DND-41 (cell line): Measurements from ENCODE around the gene GAL.

Experiments
- ATAC-seq: fragments of 200-7000 bp; cut with Tn5 transposase; 3 replicates; pipeline ENCODE4 v1.9.1; 2021; ENCODE audit warnings: low read depth; ENCODE audit not compliant: insufficient read depth
- DNase-seq: peaks from one replicate; pipeline ENCODE4 v3.0.0-alpha.2; 2020
- H2AFZ ChIP-seq: 2 replicates; pipeline ENCODE4 v1.6.0; 2012; ENCODE audit warnings: low read depth, low read length
- H3K27ac ChIP-seq: 2 replicates; pipeline ENCODE4 v1.5.1; 2012; ENCODE audit warnings: low read length, inconsistent platforms
- H3K27me3 ChIP-seq: fragments of 200-600 bp; sonication (generic); 2 replicates; pipeline ENCODE4 v1.6.0; 2012; ENCODE audit warnings: low read length, mild to moderate bottlenecking, inconsistent platforms; ENCODE audit not compliant: insufficient read depth, poor library complexity
- H3K36me3 ChIP-seq: 2 replicates; pipeline ENCODE4 v1.5.1; 2012; ENCODE audit warnings: low read length, inconsistent platforms; ENCODE audit not compliant: insufficient read depth
- H3K4me1 ChIP-seq: 2 replicates; pipeline ENCODE4 v1.5.1; 2012; ENCODE audit warnings: mild to moderate bottlenecking, low read length; ENCODE audit not compliant: insufficient read depth
- H3K4me2 ChIP-seq: 2 replicates; pipeline ENCODE4 v1.6.0; 2012; ENCODE audit warnings: mild to moderate bottlenecking, moderate library complexity, low read length, inconsistent platforms; ENCODE audit not compliant: insufficient read depth
- H3K4me3 ChIP-seq, 2 experiments: fragments of 200-600 bp in 1 of 2; shearing (Covaris generic) in 1 of 2; 2 replicates each; pipeline ENCODE4 v1.5.1; 2012 to 2016; ENCODE audit warnings: inconsistent platforms in 2 of 2, low read length in 2 of 2, mild to moderate bottlenecking in 2 of 2, low read depth in 1 of 2, moderate library complexity in 1 of 2
- H3K79me2 ChIP-seq: 2 replicates; pipeline ENCODE4 v1.6.0; 2012; ENCODE audit warnings: low read length, inconsistent platforms; ENCODE audit not compliant: insufficient read depth
- H3K9ac ChIP-seq: 2 replicates; pipeline ENCODE4 v1.6.0; 2012; ENCODE audit warnings: low read depth, mild to moderate bottlenecking, inconsistent platforms, low read length, moderate library complexity
- H3K9me3 ChIP-seq: 2 replicates; pipeline ENCODE4 v1.5.1; 2012; ENCODE audit warnings: low read length, moderate library complexity, mild to moderate bottlenecking, inconsistent platforms; ENCODE audit not compliant: insufficient read depth, severe bottlenecking
- H4K20me1 ChIP-seq: 2 replicates; pipeline ENCODE4 v1.6.0; 2012; ENCODE audit warnings: low read length; ENCODE audit not compliant: insufficient read depth
- EZH2 ChIP-seq: IDR thresholded peaks from 3 replicates; pipeline ENCODE4 v1.6.1; 2012; ENCODE audit warnings: borderline replicate concordance, low read depth, mild to moderate bottlenecking, moderate library complexity, low read length, inconsistent platforms; ENCODE audit not compliant: severe bottlenecking
- TF ChIP-seq, protein P1 (sequence below): IDR thresholded peaks from 2 replicates; pipeline ENCODE4 v1.5.1; 2012; ENCODE audit warnings: borderline replicate concordance, low read length, moderate library complexity, mild to moderate bottlenecking; ENCODE audit not compliant: poor library complexity, severe bottlenecking; ENCODE audit errors: extremely low read depth

GAL gene

GRCh38 chr11:68692871-68693483 lies 8.6 kb downstream of the GAL start:
- Histone ChIP-seq H3K79me2 (no peaks in the 10 kb centered on the region), H3K9me3 (no peaks in the 10 kb centered on the region), H3K4me1 (peaks cover 19% of the 10 kb centered on the region), H4K20me1 (0 out of 2 replicates have a peak, but pooled peaks cover 2% of the 10 kb centered on the region), H2AFZ (no peak overlapping the region), H3K36me3 (no peaks in the 10 kb centered on the region), H3K9ac (no peak overlapping the region), H3K27ac (no peak overlapping the region), H3K4me3 (no peak overlapping the region), H3K27me3 (peaks cover 13% of the 10 kb centered on the region), H3K4me2 (no peak overlapping the region)
- ATAC-seq: no peak
- no peak for TF ChIP-seq EZH2
- TF ChIP-seq, protein P1, sequence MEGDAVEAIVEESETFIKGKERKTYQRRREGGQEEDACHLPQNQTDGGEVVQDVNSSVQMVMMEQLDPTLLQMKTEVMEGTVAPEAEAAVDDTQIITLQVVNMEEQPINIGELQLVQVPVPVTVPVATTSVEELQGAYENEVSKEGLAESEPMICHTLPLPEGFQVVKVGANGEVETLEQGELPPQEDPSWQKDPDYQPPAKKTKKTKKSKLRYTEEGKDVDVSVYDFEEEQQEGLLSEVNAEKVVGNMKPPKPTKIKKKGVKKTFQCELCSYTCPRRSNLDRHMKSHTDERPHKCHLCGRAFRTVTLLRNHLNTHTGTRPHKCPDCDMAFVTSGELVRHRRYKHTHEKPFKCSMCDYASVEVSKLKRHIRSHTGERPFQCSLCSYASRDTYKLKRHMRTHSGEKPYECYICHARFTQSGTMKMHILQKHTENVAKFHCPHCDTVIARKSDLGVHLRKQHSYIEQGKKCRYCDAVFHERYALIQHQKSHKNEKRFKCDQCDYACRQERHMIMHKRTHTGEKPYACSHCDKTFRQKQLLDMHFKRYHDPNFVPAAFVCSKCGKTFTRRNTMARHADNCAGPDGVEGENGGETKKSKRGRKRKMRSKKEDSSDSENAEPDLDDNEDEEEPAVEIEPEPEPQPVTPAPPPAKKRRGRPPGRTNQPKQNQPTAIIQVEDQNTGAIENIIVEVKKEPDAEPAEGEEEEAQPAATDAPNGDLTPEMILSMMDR: no peak
- DNase-seq: no peak

GRCh38 chr11:68693484-68693882 lies 9.1 kb downstream of the GAL start:
- Histone ChIP-seq H3K4me1 (peaks cover 19% of the 10 kb centered on the region), H3K4me2 (no peak overlapping the region), H3K4me3 (no peak overlapping the region), H4K20me1 (0 out of 2 replicates have a peak, but pooled peaks cover 2% of the 10 kb centered on the region), H3K9ac (no peak overlapping the region), H2AFZ (no peak overlapping the region), H3K27me3 (peaks cover 11% of the 10 kb centered on the region), H3K27ac (no peak overlapping the region), H3K79me2 (no peaks in the 10 kb centered on the region), H3K36me3 (no peaks in the 10 kb centered on the region), H3K9me3 (no peaks in the 10 kb centered on the region)
- ATAC-seq (no peak), DNase-seq (no peak)
- TF ChIP-seq, protein P1: no peak
- TF ChIP-seq EZH2: no peak

DNA sequence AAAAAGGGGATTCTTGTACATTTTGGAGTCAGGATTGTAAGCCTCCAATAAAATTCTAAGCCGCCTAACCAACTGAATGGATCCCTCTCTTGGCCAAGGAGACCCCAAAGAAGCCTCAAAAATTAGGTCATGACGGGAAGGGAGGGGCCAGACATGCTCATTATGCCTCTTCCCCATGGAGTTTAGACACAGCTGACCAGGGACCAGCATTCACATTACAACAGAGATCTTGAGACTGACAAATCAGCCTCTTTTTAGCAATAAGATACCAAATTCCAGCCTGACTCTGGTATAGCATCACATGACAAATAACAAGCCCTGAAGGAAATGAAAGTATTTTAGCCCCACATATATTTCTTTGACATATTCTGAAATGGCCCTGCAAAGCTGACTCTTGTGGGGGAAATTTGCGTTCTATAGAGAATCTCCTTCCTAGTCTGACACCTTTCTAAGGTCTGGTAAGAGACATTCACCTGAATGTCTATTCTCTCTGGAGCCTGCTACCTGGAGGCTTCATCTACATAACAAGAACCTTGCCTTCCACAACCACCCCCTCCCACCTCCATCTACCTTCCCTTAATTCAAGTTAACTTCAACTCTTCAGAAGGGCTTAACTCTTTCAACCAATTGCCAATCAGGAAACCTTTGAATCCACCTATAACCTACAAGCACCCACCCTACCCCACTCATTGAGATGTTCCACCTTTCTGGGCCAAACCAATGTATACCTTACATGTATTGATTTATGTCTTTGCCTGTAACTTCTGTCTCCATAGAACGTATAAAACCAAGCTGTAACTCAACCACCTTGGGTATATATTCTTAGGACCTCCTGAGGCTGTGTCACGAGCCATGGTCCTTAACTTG lies 10.3 kb downstream of the GAL start:
- H4K20me1 ChIP-seq: 0 out of 2 replicates have a peak, but pooled peaks cover 2% of the 10 kb centered on the region
- no peak for DNase-seq
- H3K79me2 ChIP-seq: no peaks in the 10 kb centered on the region
- no peak for ATAC-seq
- no peak overlapping the region for H3K9ac ChIP-seq
- no peak overlapping the region for H3K27ac ChIP-seq
- H3K27me3 ChIP-seq: peaks cover 9% of the 10 kb centered on the region
- H3K4me1 ChIP-seq: peaks cover 18% of the 10 kb centered on the region
- H3K4me3 ChIP-seq: no peak overlapping the region
- H3K9me3 ChIP-seq: no peaks in the 10 kb centered on the region
- H3K36me3 ChIP-seq: no peaks in the 10 kb centered on the region
- TF ChIP-seq, protein P1: no peak
- no peak for TF ChIP-seq EZH2
- H3K4me2 ChIP-seq: no peak overlapping the region
- no peak overlapping the region for H2AFZ ChIP-seq
